GM12878 (cell line): ENCODE data around the gene HIC1. TPM values are rescaled to one million over a fixed set of nuclear protein-coding genes. Genes with fewer than 3 reads are reported as not detected.
A peak's percentile ranks its signal among the peaks of the same experiment; 100 is the strongest.

Experiments used
- BHLHE40 ChIP-seq, 2 experiments: fragments of 450-650 bp in 1 of 2; IDR thresholded peaks; 2 replicates each; pipeline ENCODE4 v1.6.1; 2011 to 2017; ENCODE audit warnings: low read depth in 2 of 2, borderline replicate concordance in 1 of 2, improper control_type of control experiment in 1 of 2, low read length in 1 of 2, mild to moderate bottlenecking in 1 of 2
- HSF1 ChIP-seq: fragments of 150-350 bp; IDR thresholded peaks from 2 replicates; pipeline ENCODE4 v1.6.1; 2014; ENCODE audit warnings: mild to moderate bottlenecking, low read depth, low read length
- JUND ChIP-seq: IDR thresholded peaks from 2 replicates; pipeline ENCODE4 v1.6.1; 2012; ENCODE audit warnings: low read depth, mild to moderate bottlenecking, low read length, improper control_type of control experiment, moderate library complexity
- MXI1 ChIP-seq: fragments of 150-350 bp; IDR thresholded peaks from 2 replicates; pipeline ENCODE4 v1.6.1; 2011; ENCODE audit warnings: low read depth, mild to moderate bottlenecking, inconsistent platforms, low read length, improper control_type of control experiment
- POU2F2 ChIP-seq: IDR thresholded peaks from 3 replicates; pipeline ENCODE4 v1.6.1; 2011; ENCODE audit warnings: low read depth, mild to moderate bottlenecking, low read length, borderline replicate concordance
- SREBF1 ChIP-seq: IDR thresholded peaks from 2 replicates; pipeline ENCODE4 v1.6.1; 2012; ENCODE audit warnings: mild to moderate bottlenecking, low read length
- TAF1 ChIP-seq: IDR thresholded peaks from 2 replicates; pipeline ENCODE4 v1.6.1; 2011; ENCODE audit warnings: mild to moderate bottlenecking, low read depth, low read length, borderline replicate concordance
- TBL1XR1 ChIP-seq: IDR thresholded peaks from 2 replicates; pipeline ENCODE4 v1.6.1; 2012; ENCODE audit warnings: low read depth, low read length, improper control_type of control experiment
- TCF12 ChIP-seq: IDR thresholded peaks from 2 replicates; pipeline ENCODE4 v1.6.1; 2011; ENCODE audit warnings: low read depth, mild to moderate bottlenecking, low read length
- polyA plus RNA-seq, 11 experiments: library from polyadenylated mRNA; depleted of rRNA in 4 of 11; unstranded in 6 of 11; stranded (reverse) in 5 of 11; fragments of >200 nt; fragmentation: Nextera tagmentation in 4 of 11; fragmentation: Illumina TruSeq in 1 of 11; extraction: Ambion mirVana in 4 of 11; extraction: Trizol in 1 of 11; gene quantifications; 1 replicate in 1 of 11; 2 replicates in 10 of 11; pipeline versions ENCODE4 v1.2.1 to v1.2.3, GENCODE V29; 2011 to 2016; ENCODE audit warnings: inconsistent platforms in 2 of 11, missing spikeins in 2 of 11, low read depth in 1 of 11
- total RNA-seq, 4 experiments: library from RNA; depleted of rRNA in 3 of 4; stranded (reverse); fragments of >200 nt in 3 of 4; fragmentation: Illumina TruSeq in 1 of 4; extraction: Trizol in 1 of 4; gene quantifications; 2 replicates each; pipeline versions ENCODE4 v1.2.1 to v1.2.3, GENCODE V29; 2013 to 2021

The HIC1 gene
- total and polyA plus RNA-seq, 10 of the 15 experiments (the other 5 are each of a cell fraction or from before 2014, with no cell fraction given): 0.11 to 61.1 (median 4.9) TPM

GRCh38 chr17:2055292-2056205 is 646 bp downstream of the HIC1 start (continued):
- 0 out of 2 replicates have a peak, but pooled peaks have one; percentile 38 for TF ChIP-seq TCF12
- TF ChIP-seq JUND: no peak
- no peak for TF ChIP-seq HSF1
- TF ChIP-seq BHLHE40 (IDR thresholded peaks at IDR 0.05; ENCODE audit: borderline replicate concordance in 1 of 2, low read depth in 2 of 2, low read length in 1 of 2): peak in 1 of 2 experiments; percentile 11; a peak in 1 of 4 replicates
- peak; percentile 27; the same call in 1 of the 2 replicates for TF ChIP-seq TAF1
- TF ChIP-seq SREBF1: no peak
- 0 out of 3 replicates have a peak, but pooled peaks have one; percentile 10 for TF ChIP-seq POU2F2
- TF ChIP-seq TBL1XR1: no peak
- TF ChIP-seq MXI1: 0 out of 2 replicates have a peak, but pooled peaks have one; percentile 13
- TF ChIP-seq, all 136 proteins: peak for 12
